Activated CD8-positive, alpha-beta T cell treated with anti-CD3 and anti-CD28 coated beads for 36 hours (primary cell): Measurements from ENCODE around the gene MISP3. TPM values are rescaled to one million over a fixed set of nuclear protein-coding genes. Genes with fewer than 3 reads are reported as not detected.

Experiments used
- ATAC-seq: fragments of 200-7000 bp; cut with Tn5 transposase; one replicate; pipeline ENCODE4 v1.10.0; 2021; ENCODE audit warnings: mild to moderate bottlenecking, moderate library complexity
- CTCF ChIA-PET: fragments of 350-600 bp; sonication (Branson Sonifier 250); formaldehyde crosslinking; loops from one replicate; lab custom pipeline; 2021; ENCODE audit warnings: antibody characterized with exemption; lab: Charles Lee
- POLR2A ChIA-PET: fragments of 350-600 bp; sonication (Branson Sonifier 250); formaldehyde crosslinking; loops from one replicate; lab custom pipeline; 2021; ENCODE audit warnings: antibody characterized with exemption; lab: Charles Lee
- DNase-seq: peaks from one replicate; pipeline ENCODE4 v3.0.0-alpha.2; 2020
- H3K27ac Mint-ChIP-seq: one replicate; pipeline ENCODE4 v1.8.0; 2021; ENCODE audit warnings: mild to moderate bottlenecking, mixed read lengths
- H3K27me3 Mint-ChIP-seq: one replicate; pipeline ENCODE4 v1.8.0; 2021; ENCODE audit warnings: mixed read lengths
- H3K36me3 Mint-ChIP-seq: one replicate; pipeline ENCODE4 v1.8.0; 2021; ENCODE audit warnings: low read depth, mixed read lengths
- H3K4me1 Mint-ChIP-seq: one replicate; pipeline ENCODE4 v1.8.0; 2021; ENCODE audit warnings: low read depth, mixed read lengths
- H3K4me3 Mint-ChIP-seq: one replicate; pipeline ENCODE4 v1.8.0; 2021; ENCODE audit warnings: mild to moderate bottlenecking, moderate library complexity, mixed read lengths
- H3K9me3 Mint-ChIP-seq: one replicate; pipeline ENCODE4 v1.8.0; 2021; ENCODE audit warnings: mixed read lengths
- intact Hi-C: fragments of 100-400 bp; cut with micrococcal nuclease; formaldehyde crosslinking; loops from one replicate; pipeline ENCODE4 v1.10.0; 2022
- total RNA-seq, 2 experiments: library from RNA; stranded (reverse); gene quantifications; one replicate each; pipeline ENCODE4 v1.2.3, GENCODE V29; 2021
- TF ChIP-seq, protein P1 (sequence below): fragments of 200-600 bp; IDR thresholded peaks from one replicate; pipeline ENCODE4 v1.8.0; 2022; ENCODE audit warnings: antibody characterized with exemption, mild to moderate bottlenecking

The MISP3 gene
- total RNA-seq, 2 experiments from 2014 or later = 1.4 to 1.5 TPM

DNA sequence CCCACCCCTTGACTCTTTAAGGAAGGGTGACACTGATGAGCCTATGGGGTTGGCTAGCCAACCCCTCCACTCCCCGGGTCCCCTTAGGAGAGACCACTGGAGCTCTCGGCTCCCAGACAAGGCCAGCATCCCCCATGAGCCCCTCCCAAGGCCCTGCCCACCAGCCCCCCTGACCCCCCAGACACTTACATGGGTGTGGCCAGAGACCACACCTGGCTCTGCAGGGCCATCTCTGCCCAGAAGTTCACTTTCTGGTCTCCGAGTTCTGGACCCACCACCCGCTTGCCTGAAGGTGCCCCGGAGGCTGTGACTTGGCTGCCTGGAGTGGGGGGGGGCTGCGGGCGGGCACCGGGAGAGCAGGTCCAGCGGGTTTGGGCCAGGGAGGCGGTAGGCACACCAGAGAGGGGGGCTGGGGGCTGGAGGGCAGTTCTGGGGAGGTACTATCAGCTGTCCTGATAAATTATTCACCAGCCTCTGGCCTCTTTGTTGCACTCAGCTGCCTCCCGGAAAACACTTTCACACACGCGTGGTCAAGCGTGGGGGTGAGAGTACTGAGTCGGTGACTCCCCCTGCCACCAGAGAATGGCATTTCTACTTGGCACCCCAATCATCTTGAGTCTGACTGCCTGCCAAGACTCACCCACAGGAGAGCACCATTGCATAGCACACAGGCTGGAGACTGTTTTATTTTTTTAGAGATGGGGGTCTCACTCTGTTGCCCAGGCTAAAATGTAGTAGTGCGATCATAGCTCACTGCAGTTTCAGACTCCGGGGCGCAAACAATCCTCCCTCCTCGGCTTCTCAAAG is 10.6 kb upstream of the MISP3 start, which contains the start of gene PALM3:
Gene PALM3, minus strand, starts transcription at position 326 of the 807 bp plus-strand sequence. Its CDS starts 96 bp downstream, at position 230.
- no peaks in the 10 kb centered on the region for H3K36me3 Mint-ChIP-seq
- intact Hi-C loops = no loop called here
- H3K4me1 Mint-ChIP-seq = peaks cover 15% of the 10 kb centered on the region
- POLR2A ChIA-PET = no interaction called here
- ATAC-seq = no peak
- no peaks in the 10 kb centered on the region for H3K9me3 Mint-ChIP-seq
- H3K4me3 Mint-ChIP-seq = no peak within 1 kb of the TSS
- TF ChIP-seq, protein P1, sequence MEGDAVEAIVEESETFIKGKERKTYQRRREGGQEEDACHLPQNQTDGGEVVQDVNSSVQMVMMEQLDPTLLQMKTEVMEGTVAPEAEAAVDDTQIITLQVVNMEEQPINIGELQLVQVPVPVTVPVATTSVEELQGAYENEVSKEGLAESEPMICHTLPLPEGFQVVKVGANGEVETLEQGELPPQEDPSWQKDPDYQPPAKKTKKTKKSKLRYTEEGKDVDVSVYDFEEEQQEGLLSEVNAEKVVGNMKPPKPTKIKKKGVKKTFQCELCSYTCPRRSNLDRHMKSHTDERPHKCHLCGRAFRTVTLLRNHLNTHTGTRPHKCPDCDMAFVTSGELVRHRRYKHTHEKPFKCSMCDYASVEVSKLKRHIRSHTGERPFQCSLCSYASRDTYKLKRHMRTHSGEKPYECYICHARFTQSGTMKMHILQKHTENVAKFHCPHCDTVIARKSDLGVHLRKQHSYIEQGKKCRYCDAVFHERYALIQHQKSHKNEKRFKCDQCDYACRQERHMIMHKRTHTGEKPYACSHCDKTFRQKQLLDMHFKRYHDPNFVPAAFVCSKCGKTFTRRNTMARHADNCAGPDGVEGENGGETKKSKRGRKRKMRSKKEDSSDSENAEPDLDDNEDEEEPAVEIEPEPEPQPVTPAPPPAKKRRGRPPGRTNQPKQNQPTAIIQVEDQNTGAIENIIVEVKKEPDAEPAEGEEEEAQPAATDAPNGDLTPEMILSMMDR = no peak
- no peak for DNase-seq
- no peak within 1 kb of the TSS for H3K27ac Mint-ChIP-seq
- CTCF ChIA-PET = interaction anchor here (3.9 to 7.0 kb wide), 3 partner anchors 10 to 15 kb away, joined by 24 to 86 read pairs (median 69); partner anchors contain the start of gene MISP3
- peaks cover 34% of the 10 kb centered on the region for H3K27me3 Mint-ChIP-seq

- ChIA-PET POLR2A (no interaction called here), CTCF (no interaction called here)
- H3K27ac Mint-ChIP-seq = no peak overlapping the region
- DNase-seq = no peak
- H3K4me1 Mint-ChIP-seq = peaks cover 14% of the 10 kb centered on the region
- H3K4me3 Mint-ChIP-seq = no peak overlapping the region
- H3K27me3 Mint-ChIP-seq = peaks cover 34% of the 10 kb centered on the region
- no peak for ATAC-seq
- no peaks in the 10 kb centered on the region for H3K9me3 Mint-ChIP-seq
- TF ChIP-seq, protein P1 = no peak
- intact Hi-C loops = no loop called here
- H3K36me3 Mint-ChIP-seq = no peaks in the 10 kb centered on the region
Measured at GRCh38 chr19:14062558-14062855, 10.1 kb upstream of the MISP3 start.

- H3K27me3 Mint-ChIP-seq = peaks cover 28% of the 10 kb centered on the region
- no peak overlapping the region for H3K4me3 Mint-ChIP-seq
- H3K9me3 Mint-ChIP-seq = no peaks in the 10 kb centered on the region
- POLR2A ChIA-PET = no interaction called here
- DNase-seq (no peak), ATAC-seq (no peak)
- no peak overlapping the region for H3K27ac Mint-ChIP-seq
- TF ChIP-seq, protein P1 = no peak
- no peaks in the 10 kb centered on the region for H3K36me3 Mint-ChIP-seq
- intact Hi-C loops = no loop called here
- CTCF ChIA-PET = no interaction called here
- H3K4me1 Mint-ChIP-seq = peaks cover 8% of the 10 kb centered on the region
Measured at GRCh38 chr19:14063105-14063504, 9.5 kb upstream of the MISP3 start.

GRCh38 chr19:14066134-14066533 is 6.5 kb upstream of the MISP3 start:
- ChIA-PET POLR2A (no interaction called here), CTCF (no interaction called here)
- intact Hi-C loops = no loop called here
- no peaks in the 10 kb centered on the region for H3K36me3 Mint-ChIP-seq
- peaks cover 6% of the 10 kb centered on the region for H3K27me3 Mint-ChIP-seq
- no peak overlapping the region for H3K4me3 Mint-ChIP-seq
- H3K9me3 Mint-ChIP-seq = no peaks in the 10 kb centered on the region
- H3K4me1 Mint-ChIP-seq = no peaks in the 10 kb centered on the region
- DNase-seq = no peak
- no peak overlapping the region for H3K27ac Mint-ChIP-seq
- ATAC-seq = no peak
- TF ChIP-seq, protein P1 = no peak

- H3K4me3 Mint-ChIP-seq = no peak overlapping the region
- H3K36me3 Mint-ChIP-seq = no peaks in the 10 kb centered on the region
- no peak overlapping the region for H3K27ac Mint-ChIP-seq
- intact Hi-C loops = no loop called here
- TF ChIP-seq, protein P1 = no peak
- ChIA-PET CTCF (interaction anchor here (1.1 to 6.4 kb wide), 14 partner anchors 11 to 278 kb away, joined by 3 to 86 read pairs (median 4); partner anchors contain the start of genes ASF1B and PALM3), POLR2A (interaction anchor here (1.2 to 2.0 kb wide), 6 partner anchors 10 to 85 kb away, joined by 3 to 7 read pairs (median 3); no protein-coding TSS in a partner anchor)
- peaks cover 2% of the 10 kb centered on the region for H3K27me3 Mint-ChIP-seq
- no peak for ATAC-seq
- H3K9me3 Mint-ChIP-seq = no peaks in the 10 kb centered on the region
- DNase-seq = no peak
- peaks cover 11% of the 10 kb centered on the region for H3K4me1 Mint-ChIP-seq
Measured at GRCh38 chr19:14070268-14071050, 2.1 kb upstream of the MISP3 start.
